HG03520 (cell line): ENCODE measurements around the gene TNN.

Source experiments
- ATAC-seq: cut with Tn5 transposase; IDR thresholded peaks from one replicate; pipeline ENCODE4 v1.9.1; 2021; ENCODE audit warnings: mild to moderate bottlenecking, moderate library complexity; ENCODE audit not compliant: unreplicated experiment

The TNN gene

DNA sequence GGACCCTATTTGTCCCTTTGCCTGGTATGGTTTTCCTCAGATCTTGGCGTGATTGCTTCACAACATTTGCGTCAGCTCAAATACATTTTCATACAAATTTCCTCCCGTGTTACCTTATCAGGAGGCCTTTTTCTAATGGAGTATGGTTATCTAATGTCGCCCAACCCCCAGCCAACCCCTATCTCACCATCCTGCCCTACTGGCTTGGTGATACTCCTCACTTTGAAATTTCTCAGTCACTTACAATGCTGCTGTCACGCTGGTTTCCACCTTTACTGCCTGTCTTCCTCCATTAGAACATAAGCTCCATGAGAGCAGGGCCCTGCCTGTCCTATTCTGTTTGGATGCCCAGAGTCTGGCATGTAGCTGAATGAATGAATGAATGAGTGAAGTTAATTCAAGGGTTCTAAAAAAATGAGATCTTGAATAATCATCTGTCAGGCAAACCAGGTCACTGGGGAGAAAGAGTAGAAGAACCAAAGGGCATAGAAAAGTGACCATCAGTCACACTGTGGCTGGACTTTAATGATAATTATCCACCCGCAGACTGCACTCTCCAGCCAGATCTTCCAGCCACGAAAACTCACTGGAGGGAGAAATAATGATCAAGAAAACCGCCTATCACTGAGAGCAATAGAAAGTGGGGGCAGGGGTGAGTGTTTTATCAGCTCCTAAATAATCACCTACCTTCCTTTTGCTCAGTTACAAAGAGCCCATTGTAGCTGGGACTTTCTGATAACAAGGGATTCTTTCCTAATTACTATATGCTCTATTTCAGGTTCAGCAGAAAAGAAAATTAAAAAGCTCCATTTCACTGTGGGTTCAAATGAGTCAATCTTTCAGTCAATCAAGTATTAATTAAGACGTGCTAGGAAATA lies 103.6 kb downstream of the TNN start:
- ATAC-seq = no peak

GRCh38 chr1:175172503-175172902 lies 104.9 kb downstream of the TNN start:
- ATAC-seq = no peak

DNA sequence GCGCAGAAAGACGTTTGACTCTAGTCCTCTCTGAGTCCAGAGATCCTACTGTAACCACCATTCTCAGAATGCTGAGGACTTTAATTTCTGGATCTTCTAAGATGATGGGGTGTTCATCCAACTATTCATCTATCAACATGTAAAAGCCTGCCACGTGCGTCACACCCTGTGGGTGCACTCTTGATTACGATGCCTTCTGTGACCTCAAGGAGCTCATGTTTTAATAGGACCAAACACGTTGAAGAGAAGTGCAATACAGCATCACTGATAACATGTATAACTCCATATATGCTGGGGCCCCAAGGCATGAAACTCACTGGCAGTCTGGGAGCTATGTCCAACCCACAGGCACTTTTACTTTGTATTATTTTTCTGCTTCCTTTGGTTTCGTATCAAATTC lies 105.9 kb downstream of the TNN start:
- no peak for ATAC-seq

DNA sequence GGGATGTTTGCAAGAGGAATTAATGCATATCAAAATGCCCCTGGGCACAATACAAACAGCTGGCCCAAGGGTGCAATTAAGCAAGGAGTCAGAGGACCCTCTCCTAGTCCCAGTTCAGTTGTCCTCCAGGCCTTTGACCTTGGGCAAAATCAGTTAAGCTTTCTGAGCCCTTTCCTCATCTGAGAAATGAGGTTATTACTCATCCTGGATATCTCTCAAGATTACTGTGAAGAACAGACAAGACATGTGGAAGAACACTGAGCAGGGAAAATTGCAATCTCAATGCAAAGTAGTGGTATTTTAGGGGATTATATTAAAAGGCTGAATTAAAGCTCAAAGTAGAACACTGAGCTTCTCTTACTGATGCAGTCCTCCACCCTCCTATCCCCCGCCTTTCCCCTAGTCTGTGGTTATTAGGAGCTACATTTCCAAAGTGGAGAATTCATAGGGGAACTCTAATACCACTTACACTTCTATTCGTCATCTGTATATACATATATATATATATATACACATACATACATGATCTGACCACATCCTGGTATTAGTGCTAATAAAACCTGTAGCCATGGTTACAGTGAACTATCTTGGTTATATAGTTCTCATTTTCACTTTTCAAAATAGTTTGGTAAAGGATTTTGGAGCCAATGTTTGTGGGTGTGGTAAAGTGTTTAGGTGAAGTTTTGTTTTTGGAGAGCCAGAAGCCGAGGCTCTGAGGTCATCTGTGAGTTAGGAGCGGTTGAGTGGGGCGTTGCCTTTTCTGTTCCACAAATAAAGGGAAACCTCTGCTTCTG lies 106.9 kb downstream of the TNN start:
- ATAC-seq = peak; percentile 87

GRCh38 chr1:175176246-175176645 lies 108.6 kb downstream of the TNN start:
- no peak for ATAC-seq

DNA sequence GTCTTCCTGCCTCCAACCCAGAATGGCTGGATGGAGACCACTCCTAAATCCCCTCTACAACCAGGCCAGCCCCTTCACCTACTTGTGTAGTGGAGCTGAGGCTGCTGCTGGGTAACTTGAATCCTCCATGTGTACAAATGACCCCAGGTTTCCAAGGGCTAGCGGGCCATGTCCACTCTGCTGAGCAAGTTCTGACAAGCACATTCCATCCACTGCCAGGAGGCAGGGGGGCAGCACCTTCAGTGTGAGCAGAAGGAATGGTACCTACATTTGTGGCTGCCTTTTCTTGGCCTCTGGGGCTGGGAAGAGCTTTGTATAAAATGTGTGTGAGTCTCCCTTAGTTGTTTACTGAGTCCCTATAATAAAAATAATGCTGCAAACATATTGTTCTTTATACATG lies 110.4 kb downstream of the TNN start:
- no peak for ATAC-seq

DNA sequence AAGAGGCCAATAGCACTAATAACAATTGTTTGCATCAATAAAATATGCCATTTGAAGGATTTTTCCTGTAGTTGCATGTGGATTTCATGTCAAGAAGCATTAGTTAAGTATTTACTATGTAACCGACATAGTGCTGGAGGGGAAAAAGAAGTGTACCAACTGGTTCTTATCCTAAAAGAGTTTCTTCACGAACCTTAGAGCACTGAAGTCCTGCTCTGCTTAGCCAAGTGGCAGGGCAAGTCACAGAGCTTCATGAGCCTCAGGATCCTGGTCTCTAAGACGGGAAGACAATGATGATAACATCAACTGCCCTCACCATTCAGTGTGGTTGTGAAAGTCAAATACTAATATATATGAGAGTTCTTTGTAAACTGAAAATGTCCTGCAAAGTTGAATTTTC lies 110.8 kb downstream of the TNN start:
- no peak for ATAC-seq

DNA sequence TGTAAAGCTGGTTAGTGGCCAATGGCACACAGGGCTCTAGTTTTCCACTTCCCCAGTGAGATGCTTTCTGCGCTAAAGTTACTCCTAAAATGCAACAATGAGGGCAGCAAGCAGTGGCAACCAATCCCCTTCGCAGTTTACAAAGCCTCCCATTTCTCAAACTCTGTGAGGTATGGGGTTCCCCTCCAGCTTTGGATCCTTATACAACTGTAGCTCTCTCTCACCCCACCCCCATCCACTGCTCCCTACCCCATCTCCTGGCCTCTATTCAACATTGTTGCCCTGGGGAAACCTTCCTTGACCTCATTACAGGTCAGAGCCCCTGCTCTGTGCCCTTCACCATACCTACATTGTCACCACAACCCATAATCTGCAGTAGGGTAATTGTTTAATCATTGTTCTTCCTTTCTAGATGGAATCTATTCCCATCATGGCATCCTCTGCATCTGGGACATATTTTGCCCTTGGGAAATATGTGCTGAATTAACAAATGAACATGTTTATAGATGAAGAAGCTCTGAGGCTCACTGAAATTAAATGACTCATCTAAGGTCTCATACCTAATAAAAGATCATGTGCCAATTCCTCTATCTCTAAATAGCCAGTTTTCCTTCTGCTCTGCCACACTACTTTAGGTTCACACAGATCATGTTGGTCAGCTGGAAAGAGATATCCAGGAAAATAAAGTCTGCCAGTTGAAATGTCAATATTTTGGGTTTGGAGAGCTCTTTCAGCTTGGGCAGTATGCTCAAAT lies 112.4 kb downstream of the TNN start:
- ATAC-seq = no peak

DNA sequence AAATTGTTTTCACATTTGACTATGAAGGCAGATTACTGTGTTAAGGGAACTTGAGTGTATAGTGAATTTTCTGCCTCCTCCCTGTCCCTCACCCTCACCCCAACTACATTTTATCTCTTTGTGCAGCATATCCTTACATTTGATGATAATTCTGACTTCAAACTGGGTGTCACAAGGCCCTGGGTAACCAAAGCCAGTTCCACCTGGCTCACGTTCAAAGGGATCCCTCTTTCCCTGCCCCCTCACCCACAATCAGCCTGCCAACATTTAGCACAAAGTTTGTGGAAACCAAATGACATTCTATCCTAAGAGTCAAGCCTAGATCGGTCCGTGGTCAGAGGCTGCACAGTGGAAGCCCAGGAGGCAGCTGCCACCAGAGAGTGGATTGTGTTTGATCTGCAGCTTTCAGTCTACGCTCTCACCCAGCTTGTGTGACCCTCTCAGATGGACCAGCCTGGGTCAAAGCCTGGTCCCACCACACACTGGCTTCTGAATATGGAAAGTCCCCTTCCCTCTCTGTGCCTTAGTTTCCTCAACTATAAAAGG lies 114.6 kb downstream of the TNN start:
- ATAC-seq = no peak

DNA sequence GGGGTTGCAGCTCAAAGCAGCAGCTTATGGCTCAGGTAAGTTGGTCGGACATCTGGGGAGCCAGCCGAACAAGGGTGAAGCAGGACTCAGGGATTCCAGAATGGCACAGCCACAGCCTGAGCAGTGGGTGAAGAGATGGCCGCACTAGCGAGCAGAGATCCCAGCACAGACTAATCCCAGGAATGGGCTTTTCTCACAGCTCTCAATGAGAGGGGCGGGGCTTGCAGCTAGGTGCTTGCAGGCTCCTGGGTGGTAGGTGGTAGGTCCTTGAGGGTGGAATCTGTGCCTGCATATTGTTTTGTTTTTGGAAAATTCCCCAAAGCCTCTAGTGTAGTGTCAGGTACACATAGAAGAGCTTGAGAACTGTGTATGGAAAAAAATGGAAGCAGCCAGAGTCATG lies 116.0 kb downstream of the TNN start:
- ATAC-seq = no peak

DNA sequence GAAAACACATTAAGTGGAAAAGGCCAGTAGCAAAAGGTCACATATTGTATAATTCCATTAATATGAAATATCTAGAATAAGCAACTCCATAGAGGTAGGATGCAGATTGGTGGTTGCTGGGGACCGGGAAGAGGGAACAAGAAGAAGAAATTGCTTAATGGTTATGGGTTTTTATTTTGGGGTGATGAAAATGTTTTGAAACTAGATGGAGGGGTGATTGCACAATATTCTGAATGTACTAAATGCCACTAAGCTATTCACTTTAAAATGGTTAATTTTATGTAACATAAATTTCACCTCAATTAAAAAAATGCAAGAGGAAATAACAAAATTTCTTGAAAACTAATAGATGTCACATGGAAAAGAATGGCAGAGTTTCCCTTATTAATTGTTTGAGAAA lies 118.3 kb downstream of the TNN start:
- no peak for ATAC-seq

DNA sequence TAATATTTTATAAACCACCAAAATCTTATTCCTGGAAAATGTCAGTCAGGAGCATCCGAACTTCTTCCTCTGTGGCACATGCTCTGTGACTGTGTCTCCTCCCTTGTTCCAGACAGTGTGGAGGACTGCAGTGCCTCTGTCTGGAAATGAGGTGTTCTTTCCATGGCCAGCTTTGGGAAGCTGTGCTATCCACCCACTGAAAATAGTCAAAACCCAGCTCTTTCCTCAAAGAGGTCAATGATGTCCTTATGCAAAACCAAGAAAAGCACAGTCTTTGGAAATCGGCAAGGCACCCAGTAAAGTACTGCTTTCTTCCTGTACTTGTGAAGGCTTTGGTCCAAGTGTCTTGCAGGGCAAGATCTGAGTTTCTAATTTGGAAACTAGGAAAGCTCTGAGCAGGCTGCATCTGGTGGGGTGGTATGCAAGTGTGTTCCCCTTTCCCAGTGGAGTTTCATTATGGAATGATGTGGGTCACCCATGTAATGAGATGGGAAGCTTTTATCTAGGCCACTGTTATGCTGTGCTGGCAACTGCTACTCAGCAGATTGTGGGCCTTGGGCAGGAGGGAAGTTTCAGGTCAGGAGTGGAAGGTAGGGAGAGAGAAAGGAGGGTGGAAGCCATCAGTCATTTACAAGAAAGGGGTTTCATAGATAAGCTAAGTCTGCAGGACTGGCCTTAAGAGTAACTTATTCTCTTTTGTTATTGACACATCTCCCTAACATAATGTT lies 119.0 kb downstream of the TNN start:
- no peak for ATAC-seq

DNA sequence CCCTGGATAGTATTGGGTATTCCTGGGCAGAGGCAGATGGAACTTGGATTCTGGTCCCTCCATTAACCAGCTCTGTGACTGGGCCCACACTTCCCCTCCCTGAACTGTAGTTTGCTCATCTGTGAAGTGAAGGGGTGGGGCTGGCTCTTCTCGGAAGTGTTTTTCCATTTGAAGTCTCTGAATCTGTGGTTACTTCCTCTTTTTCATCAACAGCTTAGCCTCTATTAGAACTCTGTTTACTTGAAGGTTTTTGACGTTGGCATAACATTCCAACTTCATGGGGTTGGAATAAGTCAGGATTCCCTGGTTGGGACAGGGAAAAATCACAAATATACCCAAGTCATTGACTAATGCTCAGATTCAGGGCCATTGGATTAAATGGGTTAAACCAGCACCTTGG lies 121.3 kb downstream of the TNN start:
- peak; percentile 65 for ATAC-seq

DNA sequence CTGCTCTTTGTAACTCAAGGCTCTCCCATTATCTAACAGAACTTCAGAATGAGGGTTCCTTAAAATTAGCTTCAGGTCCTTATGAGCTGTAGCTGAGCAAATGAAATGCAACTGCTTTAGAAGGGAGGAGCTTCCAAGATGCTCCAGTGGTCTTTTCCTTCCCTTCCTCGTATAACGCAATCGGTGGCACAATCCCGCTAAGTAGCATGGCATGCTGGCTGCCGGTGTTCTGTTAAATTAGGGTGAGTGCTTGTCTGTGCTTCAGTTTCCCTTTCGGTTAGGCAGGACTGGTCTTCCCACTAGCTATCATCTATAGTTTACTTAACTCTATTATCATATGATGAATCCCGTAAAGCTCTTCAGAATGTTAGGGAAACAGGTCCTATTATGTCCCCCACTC lies 124.0 kb downstream of the TNN start:
- no peak for ATAC-seq

- no peak for ATAC-seq
Measured at GRCh38 chr1:175192111-175192629, 124.5 kb downstream of the TNN start.

- ATAC-seq = peak; percentile 36
Measured at GRCh38 chr1:175192630-175193526, 125.2 kb downstream of the TNN start, which contains the start of gene KIAA0040. Gene KIAA0040, minus strand, starts transcription at chr1:175192776. Its CDS starts 31,763 bp downstream, at chr1:175161013.

GRCh38 chr1:175193527-175193910 lies 125.9 kb downstream of the TNN start:
- ATAC-seq = no peak

DNA sequence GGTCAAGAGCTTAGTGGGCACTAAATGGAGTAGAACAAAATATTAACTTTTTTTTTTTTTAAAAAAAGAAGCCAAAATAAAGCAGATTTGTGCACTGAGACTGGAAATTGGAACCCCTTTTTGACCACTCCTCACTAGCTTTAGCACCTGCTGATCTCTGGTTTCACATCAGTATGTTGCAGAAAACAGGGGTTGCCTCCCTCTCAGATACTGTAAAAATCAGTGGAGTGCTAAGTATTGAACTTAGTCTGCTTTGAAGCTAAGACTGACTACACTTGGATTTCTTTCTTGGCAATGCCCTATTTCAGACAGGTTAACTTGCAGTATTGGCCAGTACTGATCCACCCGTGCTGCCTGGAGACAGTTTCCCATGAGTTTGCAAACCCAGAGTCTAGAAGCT lies 127.6 kb downstream of the TNN start:
- no peak for ATAC-seq

DNA sequence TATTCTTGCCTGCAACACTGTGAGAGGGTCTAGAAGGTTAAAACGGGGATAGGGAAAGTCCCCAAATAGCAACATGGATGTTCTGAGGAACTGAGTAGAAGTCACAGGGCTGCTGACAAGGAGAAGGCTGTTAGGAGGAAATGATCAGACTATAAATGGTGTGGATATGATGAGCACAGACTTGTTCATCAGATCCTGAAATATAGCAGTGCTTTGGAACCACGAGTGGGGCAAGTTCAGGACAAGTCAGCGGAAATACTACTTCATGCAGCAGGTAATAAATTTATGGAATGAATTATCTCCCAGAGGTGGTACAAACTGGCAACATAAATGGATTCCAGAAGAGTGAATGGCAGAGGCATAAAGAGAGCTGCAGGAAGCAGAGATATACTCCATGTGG lies 128.2 kb downstream of the TNN start:
- ATAC-seq = no peak
